HepG2 (cell line): ENCODE measurements around the gene TSPAN17. TPM values are rescaled to one million over a fixed set of nuclear protein-coding genes. Genes with fewer than 3 reads are reported as not detected.

ENCODE experiments used
- DR1 ChIP-seq: sonication (generic); formaldehyde crosslinking; IDR thresholded peaks from 2 replicates; pipeline ENCODE4 v1.8.0; 2021; ENCODE audit warnings: mild to moderate bottlenecking, missing genetic modification reagents, inconsistent platforms
- MED8 ChIP-seq: sonication (generic); formaldehyde crosslinking; IDR thresholded peaks from 2 replicates; pipeline ENCODE4 v1.8.1; 2023; ENCODE audit warnings: mild to moderate bottlenecking, missing genetic modification reagents; ENCODE audit not compliant: insufficient replicate concordance
- PHF20 ChIP-seq: sonication (generic); formaldehyde crosslinking; IDR thresholded peaks from 2 replicates; pipeline ENCODE4 v1.5.0; 2020; ENCODE audit warnings: mild to moderate bottlenecking, missing genetic modification reagents
- RAD21 ChIP-seq: fragments of 450-650 bp; formaldehyde crosslinking; IDR thresholded peaks from 2 replicates; pipeline ENCODE4 v1.5.0; 2020; ENCODE audit warnings: mild to moderate bottlenecking
- ZC3H13 ChIP-seq: sonication (generic); formaldehyde crosslinking; IDR thresholded peaks from 2 replicates; pipeline ENCODE4 v1.8.1; 2023; ENCODE audit warnings: mild to moderate bottlenecking, missing genetic modification reagents, moderate library complexity
- ZNF253 ChIP-seq: sonication (generic); formaldehyde crosslinking; IDR thresholded peaks from 2 replicates; pipeline ENCODE4 v1.8.0; 2022; ENCODE audit warnings: mild to moderate bottlenecking, missing genetic modification reagents, borderline replicate concordance
- polyA plus RNA-seq, 8 experiments: library from polyadenylated mRNA; depleted of rRNA in 3 of 8; stranded (reverse) in 7 of 8; unstranded in 1 of 8; fragments of >200 nt; fragmentation: Illumina TruSeq in 4 of 8; extraction: Trizol in 4 of 8; gene quantifications; 2 replicates each; pipeline versions ENCODE4 v1.2.1 to v1.2.3, GENCODE V29; 2011 to 2016; ENCODE audit warnings: low read depth in 4 of 8, missing spikeins in 1 of 8, mixed read lengths in 1 of 8; ENCODE audit not compliant: insufficient read depth in 1 of 8
- total RNA-seq, 5 experiments: library from RNA; depleted of rRNA; stranded (reverse); fragments of >200 nt; fragmentation: Illumina TruSeq; extraction: Trizol; gene quantifications; 2 replicates each; pipeline ENCODE4 v1.2.3, GENCODE V29; 2016; ENCODE audit warnings: low read depth in 1 of 5
- TF ChIP-seq, protein P1 (sequence below): sonication (generic); formaldehyde crosslinking; IDR thresholded peaks from 2 replicates; pipeline ENCODE4 v1.4.0; 2020; ENCODE audit warnings: missing genetic modification reagents
- TF ChIP-seq, protein P2 (sequence below): sonication (generic); formaldehyde crosslinking; IDR thresholded peaks from 2 replicates; pipeline ENCODE4 v1.4.0; 2020; ENCODE audit warnings: missing genetic modification reagents
- TF ChIP-seq, protein P3 (sequence below): sonication (generic); formaldehyde crosslinking; IDR thresholded peaks from 2 replicates; pipeline ENCODE4 v1.4.0; 2020; ENCODE audit warnings: mild to moderate bottlenecking, missing genetic modification reagents
- TF ChIP-seq, protein P4 (sequence below), 2 experiments: sonication (generic) in 1 of 2; formaldehyde crosslinking in 1 of 2; IDR thresholded peaks; 2 replicates each; pipeline versions ENCODE4 v1.4.0 to v1.6.1; 2018 to 2020; ENCODE audit warnings: missing genetic modification reagents in 2 of 2, borderline replicate concordance in 1 of 2, low read depth in 1 of 2, mild to moderate bottlenecking in 1 of 2, missing biosample characterization in 1 of 2
- TF ChIP-seq, protein P5 (sequence below): IDR thresholded peaks from 2 replicates; pipeline ENCODE4 v1.6.1; 2016; ENCODE audit warnings: mild to moderate bottlenecking

TSPAN17 gene
- total and polyA plus RNA-seq, 2 of the 13 experiments (the other 11 are each of a cell fraction or from before 2014, with no cell fraction given), result 11.5 to 15.0 TPM

DNA sequence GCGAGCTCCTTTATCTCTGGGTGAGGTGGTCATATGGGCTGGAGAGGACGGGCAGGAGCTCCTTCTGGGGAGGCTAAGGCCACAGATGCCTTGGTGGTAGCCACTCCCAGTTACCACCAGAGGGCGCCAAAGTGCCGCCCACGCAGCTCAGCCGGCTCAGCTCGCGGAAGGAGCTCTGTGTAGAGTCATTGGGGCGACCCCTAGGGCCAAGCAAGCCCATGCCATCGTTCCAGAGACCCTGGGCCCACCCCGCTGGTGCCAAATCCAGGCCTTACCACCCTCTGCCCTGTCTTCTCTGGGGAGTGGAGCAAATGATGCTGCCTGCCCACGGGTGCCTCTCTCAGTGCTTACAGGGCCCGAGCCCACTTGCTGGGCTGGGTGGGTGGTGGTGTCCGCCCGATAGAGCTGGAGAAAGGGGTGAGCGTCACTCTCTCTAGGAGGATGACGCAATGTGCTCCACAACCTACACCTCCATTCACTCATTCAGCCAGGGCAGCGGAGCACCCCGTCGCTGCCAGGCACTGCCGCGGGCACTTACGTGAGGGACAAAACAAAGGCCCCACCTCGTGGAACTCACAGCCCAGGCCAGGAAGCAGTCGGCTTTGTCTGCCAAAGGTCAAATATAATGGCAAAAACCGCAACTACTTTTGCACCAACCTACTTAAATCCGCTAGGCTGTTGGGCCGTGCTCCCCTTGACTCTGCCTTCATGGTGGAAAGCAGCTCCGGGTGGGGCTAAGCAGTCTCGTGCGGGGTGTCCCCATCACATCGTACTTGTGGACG lies 13.8 kb downstream of the TSPAN17 start (continued):
- TF ChIP-seq, protein P1, sequence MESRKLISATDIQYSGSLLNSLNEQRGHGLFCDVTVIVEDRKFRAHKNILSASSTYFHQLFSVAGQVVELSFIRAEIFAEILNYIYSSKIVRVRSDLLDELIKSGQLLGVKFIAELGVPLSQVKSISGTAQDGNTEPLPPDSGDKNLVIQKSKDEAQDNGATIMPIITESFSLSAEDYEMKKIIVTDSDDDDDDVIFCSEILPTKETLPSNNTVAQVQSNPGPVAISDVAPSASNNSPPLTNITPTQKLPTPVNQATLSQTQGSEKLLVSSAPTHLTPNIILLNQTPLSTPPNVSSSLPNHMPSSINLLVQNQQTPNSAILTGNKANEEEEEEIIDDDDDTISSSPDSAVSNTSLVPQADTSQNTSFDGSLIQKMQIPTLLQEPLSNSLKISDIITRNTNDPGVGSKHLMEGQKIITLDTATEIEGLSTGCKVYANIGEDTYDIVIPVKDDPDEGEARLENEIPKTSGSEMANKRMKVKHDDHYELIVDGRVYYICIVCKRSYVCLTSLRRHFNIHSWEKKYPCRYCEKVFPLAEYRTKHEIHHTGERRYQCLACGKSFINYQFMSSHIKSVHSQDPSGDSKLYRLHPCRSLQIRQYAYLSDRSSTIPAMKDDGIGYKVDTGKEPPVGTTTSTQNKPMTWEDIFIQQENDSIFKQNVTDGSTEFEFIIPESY (CRISPR knock-in tag), result no peak
- TF ChIP-seq MED8 (CRISPR knock-in tag) (no peak), PHF20 (no peak), ZNF253 (CRISPR knock-in tag) (0 out of 2 replicates have a peak, but pooled peaks have one; percentile 28), DR1 (CRISPR knock-in tag) (no peak), ZC3H13 (CRISPR knock-in tag) (no peak), RAD21 (CRISPR knock-in tag) (peak; percentile 93)
- TF ChIP-seq, protein P2, sequence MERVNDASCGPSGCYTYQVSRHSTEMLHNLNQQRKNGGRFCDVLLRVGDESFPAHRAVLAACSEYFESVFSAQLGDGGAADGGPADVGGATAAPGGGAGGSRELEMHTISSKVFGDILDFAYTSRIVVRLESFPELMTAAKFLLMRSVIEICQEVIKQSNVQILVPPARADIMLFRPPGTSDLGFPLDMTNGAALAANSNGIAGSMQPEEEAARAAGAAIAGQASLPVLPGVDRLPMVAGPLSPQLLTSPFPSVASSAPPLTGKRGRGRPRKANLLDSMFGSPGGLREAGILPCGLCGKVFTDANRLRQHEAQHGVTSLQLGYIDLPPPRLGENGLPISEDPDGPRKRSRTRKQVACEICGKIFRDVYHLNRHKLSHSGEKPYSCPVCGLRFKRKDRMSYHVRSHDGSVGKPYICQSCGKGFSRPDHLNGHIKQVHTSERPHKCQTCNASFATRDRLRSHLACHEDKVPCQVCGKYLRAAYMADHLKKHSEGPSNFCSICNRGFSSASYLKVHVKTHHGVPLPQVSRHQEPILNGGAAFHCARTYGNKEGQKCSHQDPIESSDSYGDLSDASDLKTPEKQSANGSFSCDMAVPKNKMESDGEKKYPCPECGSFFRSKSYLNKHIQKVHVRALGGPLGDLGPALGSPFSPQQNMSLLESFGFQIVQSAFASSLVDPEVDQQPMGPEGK (CRISPR knock-in tag), result peak; percentile 33; the same call in 1 of the 2 replicates
- TF ChIP-seq, protein P3, sequence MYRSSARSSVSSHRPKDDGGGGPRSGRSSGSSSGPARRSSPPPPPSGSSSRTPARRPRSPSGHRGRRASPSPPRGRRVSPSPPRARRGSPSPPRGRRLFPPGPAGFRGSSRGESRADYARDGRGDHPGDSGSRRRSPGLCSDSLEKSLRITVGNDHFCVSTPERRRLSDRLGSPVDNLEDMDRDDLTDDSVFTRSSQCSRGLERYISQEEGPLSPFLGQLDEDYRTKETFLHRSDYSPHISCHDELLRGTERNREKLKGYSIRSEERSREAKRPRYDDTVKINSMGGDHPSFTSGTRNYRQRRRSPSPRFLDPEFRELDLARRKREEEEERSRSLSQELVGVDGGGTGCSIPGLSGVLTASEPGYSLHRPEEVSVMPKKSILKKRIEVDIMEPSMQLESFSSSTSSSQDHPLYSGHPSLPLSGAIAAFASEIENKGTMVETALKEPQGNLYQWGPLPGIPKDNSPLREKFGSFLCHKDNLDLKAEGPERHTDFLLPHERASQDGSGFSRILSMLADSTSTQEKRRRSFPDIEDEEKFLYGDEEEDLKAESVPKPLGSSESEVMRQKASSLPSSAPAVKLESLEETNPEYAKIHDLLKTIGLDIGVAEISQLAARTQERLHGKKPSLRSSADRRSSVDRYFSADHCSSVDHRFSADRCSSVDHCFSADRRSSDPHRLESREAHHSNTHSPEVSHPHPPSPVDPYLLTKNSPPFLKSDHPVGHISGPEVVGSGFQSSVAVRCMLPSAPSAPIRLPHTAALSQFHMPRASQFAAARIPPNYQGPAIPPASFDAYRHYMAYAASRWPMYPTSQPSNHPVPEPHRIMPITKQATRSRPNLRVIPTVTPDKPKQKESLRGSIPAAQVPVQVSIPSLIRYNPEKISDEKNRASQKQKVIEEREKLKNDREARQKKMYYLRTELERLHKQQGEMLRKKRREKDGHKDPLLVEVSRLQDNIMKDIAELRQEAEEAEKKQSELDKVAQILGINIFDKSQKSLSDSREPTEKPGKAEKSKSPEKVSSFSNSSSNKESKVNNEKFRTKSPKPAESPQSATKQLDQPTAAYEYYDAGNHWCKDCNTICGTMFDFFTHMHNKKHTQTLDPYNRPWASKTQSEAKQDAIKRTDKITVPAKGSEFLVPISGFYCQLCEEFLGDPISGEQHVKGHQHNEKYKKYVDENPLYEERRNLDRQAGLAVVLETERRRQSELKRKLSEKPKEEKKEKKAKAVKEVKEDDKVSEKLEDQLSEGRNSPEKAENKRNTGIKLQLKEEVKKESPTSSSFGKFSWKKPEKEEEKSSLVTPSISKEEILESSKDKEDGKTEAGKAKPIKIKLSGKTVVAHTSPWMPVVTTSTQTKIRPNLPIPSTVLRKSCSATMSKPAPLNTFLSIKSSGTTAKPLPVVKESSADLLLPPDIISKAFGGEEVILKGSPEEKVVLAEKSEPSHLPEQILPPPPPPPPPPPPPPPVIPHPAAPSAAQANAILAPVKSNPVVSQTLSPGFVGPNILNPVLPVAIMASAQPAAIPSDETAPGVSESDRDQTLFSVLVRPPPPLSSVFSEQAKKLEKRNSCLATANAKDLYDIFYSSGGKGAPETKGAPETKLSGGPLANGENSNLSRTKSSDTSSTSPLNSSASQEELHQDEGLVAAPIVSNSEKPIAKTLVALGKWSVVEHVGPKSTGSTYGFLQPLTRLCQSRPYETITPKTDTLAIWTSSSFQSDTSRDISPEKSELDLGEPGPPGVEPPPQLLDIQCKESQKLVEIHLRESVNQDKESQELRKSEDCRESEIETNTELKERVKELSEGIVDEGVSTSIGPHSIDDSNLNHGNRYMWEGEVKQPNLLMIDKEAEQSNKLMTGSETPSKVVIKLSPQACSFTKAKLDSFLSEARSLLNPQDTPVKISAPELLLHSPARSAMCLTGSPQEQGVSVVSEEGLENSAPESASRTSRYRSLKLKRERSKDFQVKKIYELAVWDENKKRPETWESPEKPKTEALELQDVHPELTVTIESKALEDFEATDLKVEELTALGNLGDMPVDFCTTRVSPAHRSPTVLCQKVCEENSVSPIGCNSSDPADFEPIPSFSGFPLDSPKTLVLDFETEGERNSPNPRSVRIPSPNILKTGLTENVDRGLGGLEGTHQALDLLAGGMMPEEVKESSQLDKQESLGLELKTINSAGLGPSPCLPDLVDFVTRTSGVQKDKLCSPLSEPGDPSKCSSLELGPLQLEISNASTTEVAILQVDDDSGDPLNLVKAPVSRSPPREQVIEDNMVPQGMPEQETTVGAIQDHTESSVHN (CRISPR knock-in tag), result 0 out of 2 replicates have a peak, but pooled peaks have one; percentile 38
- TF ChIP-seq, protein P4, sequence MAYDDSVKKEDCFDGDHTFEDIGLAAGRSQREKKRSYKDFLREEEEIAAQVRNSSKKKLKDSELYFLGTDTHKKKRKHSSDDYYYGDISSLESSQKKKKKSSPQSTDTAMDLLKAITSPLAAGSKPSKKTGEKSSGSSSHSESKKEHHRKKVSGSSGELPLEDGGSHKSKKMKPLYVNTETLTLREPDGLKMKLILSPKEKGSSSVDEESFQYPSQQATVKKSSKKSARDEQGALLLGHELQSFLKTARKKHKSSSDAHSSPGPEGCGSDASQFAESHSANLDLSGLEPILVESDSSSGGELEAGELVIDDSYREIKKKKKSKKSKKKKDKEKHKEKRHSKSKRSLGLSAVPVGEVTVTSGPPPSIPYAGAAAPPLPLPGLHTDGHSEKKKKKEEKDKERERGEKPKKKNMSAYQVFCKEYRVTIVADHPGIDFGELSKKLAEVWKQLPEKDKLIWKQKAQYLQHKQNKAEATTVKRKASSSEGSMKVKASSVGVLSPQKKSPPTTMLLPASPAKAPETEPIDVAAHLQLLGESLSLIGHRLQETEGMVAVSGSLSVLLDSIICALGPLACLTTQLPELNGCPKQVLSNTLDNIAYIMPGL (CRISPR knock-in tag; IDR thresholded peaks at IDR 0.05; ENCODE audit: borderline replicate concordance in 1 of 2, low read depth in 1 of 2), result peak; percentile 22 to 65; a peak in 2 of 4 replicates
- TF ChIP-seq, protein P5, sequence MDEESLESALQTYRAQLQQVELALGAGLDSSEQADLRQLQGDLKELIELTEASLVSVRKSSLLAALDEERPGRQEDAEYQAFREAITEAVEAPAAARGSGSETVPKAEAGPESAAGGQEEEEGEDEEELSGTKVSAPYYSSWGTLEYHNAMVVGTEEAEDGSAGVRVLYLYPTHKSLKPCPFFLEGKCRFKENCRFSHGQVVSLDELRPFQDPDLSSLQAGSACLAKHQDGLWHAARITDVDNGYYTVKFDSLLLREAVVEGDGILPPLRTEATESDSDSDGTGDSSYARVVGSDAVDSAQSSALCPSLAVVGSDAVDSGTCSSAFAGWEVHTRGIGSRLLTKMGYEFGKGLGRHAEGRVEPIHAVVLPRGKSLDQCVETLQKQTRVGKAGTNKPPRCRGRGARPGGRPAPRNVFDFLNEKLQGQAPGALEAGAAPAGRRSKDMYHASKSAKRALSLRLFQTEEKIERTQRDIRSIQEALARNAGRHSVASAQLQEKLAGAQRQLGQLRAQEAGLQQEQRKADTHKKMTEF (CRISPR knock-in tag), result 0 out of 2 replicates have a peak, but pooled peaks have one; percentile 41
